T-helper 2 cell treated with Interferon-gamma antibody and Interleukin-4, amounts not matched to agents 5 μg/mL and 100 μg/mL, for 36 hours (primary cell): Measurements from ENCODE around the gene PMF1.
"Not testable (repeated sequence)": the region's sequence is repeated elsewhere in the genome, so short reads cannot be mapped to it uniquely, and the experiment has no call there.

Experiments used
- DNase-seq: peaks from one replicate; pipeline ENCODE4 v3.0.0; 2021; ENCODE audit warnings: low spot score
- H3K27ac Mint-ChIP-seq: one replicate; pipeline ENCODE4 v1.8.0; 2021; ENCODE audit warnings: mild to moderate bottlenecking, mixed read lengths
- H3K27me3 Mint-ChIP-seq: one replicate; pipeline ENCODE4 v1.8.0; 2021; ENCODE audit warnings: low read depth, mixed read lengths
- H3K36me3 Mint-ChIP-seq: one replicate; pipeline ENCODE4 v1.8.0; 2021; ENCODE audit warnings: low read depth, mixed read lengths
- H3K4me1 Mint-ChIP-seq: one replicate; pipeline ENCODE4 v1.8.0; 2021; ENCODE audit warnings: low read depth, mixed read lengths
- H3K4me3 Mint-ChIP-seq: one replicate; pipeline ENCODE4 v1.8.0; 2022; ENCODE audit warnings: mild to moderate bottlenecking, moderate library complexity, mixed read lengths
- H3K9me3 Mint-ChIP-seq: one replicate; pipeline ENCODE4 v1.8.0; 2021; ENCODE audit warnings: mixed read lengths

The PMF1 gene

GRCh38 chr1:156212833-156213643, at the start of gene PMF1:
Gene PMF1 (plus strand): TSS chr1:156213007. CDS start chr1:156213016, 9 bp downstream.
- H3K27ac Mint-ChIP-seq = peak within 1 kb of the TSS; percentile 99
- peaks cover 33% of the 10 kb centered on the region for H3K4me1 Mint-ChIP-seq
- peak within 1 kb of the TSS; percentile 97 for H3K4me3 Mint-ChIP-seq
- H3K9me3 Mint-ChIP-seq = no peaks in the 10 kb centered on the region
- H3K36me3 Mint-ChIP-seq = peaks cover 52% of the 10 kb centered on the region
- peak; percentile 96 for DNase-seq
- H3K27me3 Mint-ChIP-seq = no peaks in the 10 kb centered on the region

GRCh38 chr1:156163712-156164111, 49.1 kb upstream of the PMF1 start:
- no peak overlapping the region for H3K27ac Mint-ChIP-seq

GRCh38 chr1:156164125-156164831, 48.5 kb upstream of the PMF1 start:
- Mint-ChIP-seq H3K9me3 (no peaks in the 10 kb centered on the region), H3K27ac (no peak overlapping the region), H3K4me1 (peaks cover 19% of the 10 kb centered on the region), H3K36me3 (peaks cover 19% of the 10 kb centered on the region), H3K4me3 (no peak overlapping the region), H3K27me3 (no peaks in the 10 kb centered on the region)
- no peak for DNase-seq

More at GRCh38 chr1:156163712-156164111, 49.1 kb upstream of the PMF1 start:
- no peak overlapping the region for H3K4me3 Mint-ChIP-seq
- H3K27me3 Mint-ChIP-seq = no peaks in the 10 kb centered on the region
- H3K9me3 Mint-ChIP-seq = no peaks in the 10 kb centered on the region
- H3K36me3 Mint-ChIP-seq = peaks cover 22% of the 10 kb centered on the region
- DNase-seq = no peak
- peaks cover 22% of the 10 kb centered on the region for H3K4me1 Mint-ChIP-seq

- DNase-seq = no peak
- no peak overlapping the region for H3K4me3 Mint-ChIP-seq
Measured at GRCh38 chr1:156165083-156165482, 47.7 kb upstream of the PMF1 start.

GRCh38 chr1:156167536-156167935, 45.3 kb upstream of the PMF1 start:
- Mint-ChIP-seq H3K9me3 (no peaks in the 10 kb centered on the region), H3K4me3 (no peak overlapping the region), H3K27ac (no peak overlapping the region), H3K36me3 (peaks cover 18% of the 10 kb centered on the region), H3K4me1 (peaks cover 3% of the 10 kb centered on the region), H3K27me3 (no peaks in the 10 kb centered on the region)
- DNase-seq = no peak

More at GRCh38 chr1:156165083-156165482, 47.7 kb upstream of the PMF1 start:
- H3K9me3 Mint-ChIP-seq = no peaks in the 10 kb centered on the region
- H3K36me3 Mint-ChIP-seq = peaks cover 18% of the 10 kb centered on the region
- no peaks in the 10 kb centered on the region for H3K27me3 Mint-ChIP-seq
- no peak overlapping the region for H3K27ac Mint-ChIP-seq
- peaks cover 13% of the 10 kb centered on the region for H3K4me1 Mint-ChIP-seq

GRCh38 chr1:156172696-156173470, 39.9 kb upstream of the PMF1 start:
- H3K36me3 Mint-ChIP-seq = peaks cover 2% of the 10 kb centered on the region
- no peak overlapping the region for H3K4me3 Mint-ChIP-seq
- no peaks in the 10 kb centered on the region for H3K27me3 Mint-ChIP-seq
- H3K4me1 Mint-ChIP-seq = peaks cover 3% of the 10 kb centered on the region
- H3K9me3 Mint-ChIP-seq = no peaks in the 10 kb centered on the region
- DNase-seq = no peak
- no peak overlapping the region for H3K27ac Mint-ChIP-seq

GRCh38 chr1:156176610-156177210, 36.1 kb upstream of the PMF1 start:
- no peak overlapping the region for H3K27ac Mint-ChIP-seq

GRCh38 chr1:156177919-156178654, 34.7 kb upstream of the PMF1 start:
- no peaks in the 10 kb centered on the region for H3K27me3 Mint-ChIP-seq
- peak overlapping the region; percentile 55 for H3K27ac Mint-ChIP-seq
- no peak overlapping the region for H3K4me3 Mint-ChIP-seq
- H3K4me1 Mint-ChIP-seq = peaks cover 10% of the 10 kb centered on the region
- DNase-seq = no peak
- no peaks in the 10 kb centered on the region for H3K9me3 Mint-ChIP-seq
- peaks cover 4% of the 10 kb centered on the region for H3K36me3 Mint-ChIP-seq

More at GRCh38 chr1:156176610-156177210, 36.1 kb upstream of the PMF1 start:
- DNase-seq = no peak
- H3K27me3 Mint-ChIP-seq = no peaks in the 10 kb centered on the region
- peaks cover 4% of the 10 kb centered on the region for H3K36me3 Mint-ChIP-seq
- no peaks in the 10 kb centered on the region for H3K9me3 Mint-ChIP-seq
- no peak overlapping the region for H3K4me3 Mint-ChIP-seq
- H3K4me1 Mint-ChIP-seq = peaks cover 10% of the 10 kb centered on the region

GRCh38 chr1:156180471-156180870, 32.3 kb upstream of the PMF1 start:
- no peak for DNase-seq
- Mint-ChIP-seq H3K4me1 (peaks cover 7% of the 10 kb centered on the region), H3K36me3 (peaks cover 4% of the 10 kb centered on the region), H3K27me3 (no peaks in the 10 kb centered on the region), H3K9me3 (no peaks in the 10 kb centered on the region), H3K4me3 (no peak overlapping the region), H3K27ac (no peak overlapping the region)

GRCh38 chr1:156181391-156181924, 31.3 kb upstream of the PMF1 start:
- not testable (repeated sequence) for H3K36me3 Mint-ChIP-seq, H3K27ac Mint-ChIP-seq, H3K27me3 Mint-ChIP-seq, H3K4me1 Mint-ChIP-seq, DNase-seq, H3K4me3 Mint-ChIP-seq, H3K9me3 Mint-ChIP-seq

GRCh38 chr1:156182010-156182779, 30.6 kb upstream of the PMF1 start:
- H3K27ac Mint-ChIP-seq, H3K4me1 Mint-ChIP-seq, H3K36me3 Mint-ChIP-seq, DNase-seq, H3K4me3 Mint-ChIP-seq, H3K9me3 Mint-ChIP-seq, H3K27me3 Mint-ChIP-seq: not testable (repeated sequence)

- H3K4me3 Mint-ChIP-seq, H3K9me3 Mint-ChIP-seq, H3K27me3 Mint-ChIP-seq, H3K36me3 Mint-ChIP-seq, DNase-seq, H3K4me1 Mint-ChIP-seq, H3K27ac Mint-ChIP-seq: not testable (repeated sequence)
Measured at GRCh38 chr1:156186347-156187177, 26.2 kb upstream of the PMF1 start.
